Transverse colon (tissue), 4 donors: ENCODE data around the gene SLC17A8. TPM values are rescaled to one million over a fixed set of nuclear protein-coding genes. Genes with fewer than 3 reads are reported as not detected.

ENCODE experiments used
- DNase-seq: peaks from one replicate; pipeline ENCODE4 v3.0.0-alpha.2; 2019
- H3K27ac ChIP-seq, 4 donors: fragments of 200-600 bp; sonication (generic); 2 replicates each; pipeline ENCODE4 v1.5.1; 2016 to 2018; ENCODE audit warnings: inconsistent platforms in 4 of 4
- H3K27me3 ChIP-seq: fragments of 200-600 bp; sonication (generic); 2 replicates; pipeline ENCODE4 v1.5.1; 2017; ENCODE audit warnings: inconsistent platforms
- H3K36me3 ChIP-seq, 4 donors: fragments of 200-600 bp; sonication (generic); 2 replicates each; pipeline ENCODE4 v1.5.1; 2017 to 2019; ENCODE audit warnings: inconsistent platforms in 4 of 4
- H3K4me1 ChIP-seq, 4 donors: fragments of 200-600 bp; sonication (generic); 2 replicates each; pipeline ENCODE4 v1.5.1; 2017 to 2020; ENCODE audit warnings: inconsistent platforms in 4 of 4
- H3K4me3 ChIP-seq, 4 donors: fragments of 200-600 bp; sonication (generic); 1 replicate in 1 of 4; 2 replicates in 3 of 4; pipeline versions ENCODE4 v1.5.1 to v1.6.1; 2017 to 2019; ENCODE audit warnings: inconsistent platforms in 4 of 4
- H3K9me3 ChIP-seq, 2 donors: fragments of 200-600 bp; sonication (generic); 2 replicates each; pipeline ENCODE4 v1.5.1; 2017 to 2019; ENCODE audit warnings: inconsistent platforms in 2 of 2
- EP300 ChIP-seq: sonication (generic); formaldehyde crosslinking; IDR thresholded peaks from one replicate; pipeline ENCODE4 v1.6.1; 2017; ENCODE audit warnings: antibody characterized with exemption, low read depth
- POLR2A ChIP-seq: fragments of 450-650 bp; IDR thresholded peaks from one replicate; pipeline ENCODE4 v1.6.1; 2016; ENCODE audit warnings: antibody characterized with exemption, mild to moderate bottlenecking, moderate library complexity
- POLR2AphosphoS5 ChIP-seq, 3 donors: sonication (generic); formaldehyde crosslinking; IDR thresholded peaks; one replicate each; pipeline ENCODE4 v1.6.1; 2016; ENCODE audit warnings: antibody characterized with exemption in 3 of 3
- WGBS, 2 donors: methylation state at CpG; one replicate each; pipeline ENCODE4 v1.1.5; 2018; ENCODE audit warnings: low coverage in 1 of 2; 5-methylcytosine and 5-hydroxymethylcytosine counted together
- in situ Hi-C, 4 donors: fragments of 200-750 bp; cut with MboI; loops; one replicate each; pipeline versions ENCODE4 v1.15.0 to v1.15.1; 2017; ENCODE audit warnings: low sequenced_read_pairs in 3 of 4, low pct_ligation_motif_present in 1 of 4, low pct_unique_long_range_greater_than_20kb in 1 of 4
- intact Hi-C: fragments of 100-400 bp; cut with DNase I; formaldehyde crosslinking; loops from one replicate; pipeline ENCODE4 v1.15.1; 2023; ENCODE audit warnings: low total_unique reads
- total RNA-seq, 4 donors: library from RNA; depleted of rRNA; stranded (reverse); fragments of >200 nt; gene quantifications; one replicate each; pipeline ENCODE4 v1.1.0, GENCODE V29; 2016
- TF ChIP-seq, protein P1 (sequence below), 5 experiments: fragments of 200-600 bp in 3 of 5; fragments of 450-650 bp in 2 of 5; sonication (generic) in 3 of 5; IDR thresholded peaks; 1 replicate in 2 of 5; 2 replicates in 3 of 5; pipeline ENCODE4 v1.5.1; 2016 to 2017; ENCODE audit warnings: antibody characterized with exemption in 5 of 5, inconsistent platforms in 3 of 5, mild to moderate bottlenecking in 2 of 5, moderate library complexity in 1 of 5

Gene SLC17A8
- total RNA-seq, 4 donors from 2014 or later: 5.4 to 21.8 (median 7.5) TPM

DNA sequence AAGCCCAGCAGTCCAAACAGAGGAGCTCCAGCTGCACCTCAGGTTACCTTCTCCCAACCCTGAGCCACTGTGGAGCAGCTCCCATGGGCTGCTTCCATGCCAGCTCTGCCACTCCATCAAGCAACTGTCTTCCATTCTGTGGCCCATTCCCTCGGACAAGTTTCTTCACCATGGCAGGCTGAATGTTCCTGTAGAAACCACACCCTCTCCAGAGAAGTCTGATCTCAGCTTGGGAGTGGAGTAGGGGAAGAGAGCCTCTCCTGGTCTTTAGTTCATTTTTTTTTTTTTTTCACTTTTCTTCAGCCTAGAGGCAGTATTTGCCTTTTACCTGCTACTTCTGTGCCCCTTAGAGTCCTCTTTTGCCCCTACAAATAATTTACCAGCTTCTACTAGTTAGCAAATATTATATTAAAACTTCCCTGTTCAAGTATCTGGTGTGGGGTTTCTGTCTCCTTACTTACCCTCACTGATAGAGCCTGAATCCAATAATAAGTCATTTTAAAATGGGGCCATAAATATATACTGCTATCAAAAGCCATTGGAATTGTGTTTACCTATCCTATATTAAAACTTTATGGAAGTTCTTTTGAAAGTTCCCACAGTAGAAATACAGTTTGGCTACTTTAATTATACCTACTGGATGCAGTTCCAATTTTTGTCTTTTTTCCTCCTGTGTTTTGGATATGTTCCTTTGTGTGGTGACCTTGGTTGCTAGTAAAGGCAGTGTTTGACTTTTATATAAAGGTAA is 11.7 kb upstream of the SLC17A8 start:
- Histone ChIP-seq H3K27ac (peak overlapping the region in 3 of 4 donors; percentile 31 to 54 (median 35)), H3K9me3 (no peaks in the 10 kb centered on the region), H3K4me1 (peaks cover 0 to 14% (median 0%) of the 10 kb centered on the region in 4 donors), H3K36me3 (peaks cover 0 to 6% (median 0%) of the 10 kb centered on the region in 4 donors), H3K27me3 (no peaks in the 10 kb centered on the region), H3K4me3 (no peak overlapping the region)
- in situ Hi-C loops (no loop called here), intact Hi-C loops (no loop called here)
- 36% methylated on average over 1 of the region's 1 CpG; no CpG with 5 or more reads in 1 of the 2 donors for WGBS, 2 donors
- no peak for DNase-seq
- TF ChIP-seq EP300: no peak
- no peak for TF ChIP-seq POLR2A
- TF ChIP-seq POLR2AphosphoS5 (IDR thresholded peaks at IDR 0.05): no peak
- TF ChIP-seq, protein P1, sequence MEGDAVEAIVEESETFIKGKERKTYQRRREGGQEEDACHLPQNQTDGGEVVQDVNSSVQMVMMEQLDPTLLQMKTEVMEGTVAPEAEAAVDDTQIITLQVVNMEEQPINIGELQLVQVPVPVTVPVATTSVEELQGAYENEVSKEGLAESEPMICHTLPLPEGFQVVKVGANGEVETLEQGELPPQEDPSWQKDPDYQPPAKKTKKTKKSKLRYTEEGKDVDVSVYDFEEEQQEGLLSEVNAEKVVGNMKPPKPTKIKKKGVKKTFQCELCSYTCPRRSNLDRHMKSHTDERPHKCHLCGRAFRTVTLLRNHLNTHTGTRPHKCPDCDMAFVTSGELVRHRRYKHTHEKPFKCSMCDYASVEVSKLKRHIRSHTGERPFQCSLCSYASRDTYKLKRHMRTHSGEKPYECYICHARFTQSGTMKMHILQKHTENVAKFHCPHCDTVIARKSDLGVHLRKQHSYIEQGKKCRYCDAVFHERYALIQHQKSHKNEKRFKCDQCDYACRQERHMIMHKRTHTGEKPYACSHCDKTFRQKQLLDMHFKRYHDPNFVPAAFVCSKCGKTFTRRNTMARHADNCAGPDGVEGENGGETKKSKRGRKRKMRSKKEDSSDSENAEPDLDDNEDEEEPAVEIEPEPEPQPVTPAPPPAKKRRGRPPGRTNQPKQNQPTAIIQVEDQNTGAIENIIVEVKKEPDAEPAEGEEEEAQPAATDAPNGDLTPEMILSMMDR (IDR thresholded peaks at IDR 0.05): no peak

DNA sequence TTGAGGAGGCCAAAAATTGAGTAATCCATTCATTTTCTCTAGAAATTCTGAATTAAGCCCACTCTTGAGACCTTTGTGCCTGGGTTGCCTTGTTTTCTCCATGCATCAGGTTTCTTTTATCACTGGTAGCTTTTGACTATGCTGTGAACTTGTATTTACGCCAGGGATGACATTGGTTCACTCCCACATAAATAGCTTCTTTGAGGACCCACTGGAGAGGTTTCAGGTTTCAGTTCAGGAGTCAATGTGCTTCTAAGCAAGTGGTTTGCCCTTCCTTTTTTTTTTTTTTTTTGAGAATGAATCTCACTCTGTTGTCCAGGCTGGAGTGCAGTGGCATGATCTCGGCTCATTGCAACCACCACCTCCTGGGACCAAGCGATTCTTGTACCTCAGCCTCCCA is 10.2 kb upstream of the SLC17A8 start:
- peaks cover 0 to 9% (median 0%) of the 10 kb centered on the region in 4 donors for H3K4me1 ChIP-seq
- no peaks in the 10 kb centered on the region for H3K9me3 ChIP-seq
- no peaks in the 10 kb centered on the region for H3K27me3 ChIP-seq
- H3K27ac ChIP-seq: no peak overlapping the region
- peaks cover 0 to 5% (median 0%) of the 10 kb centered on the region in 4 donors for H3K36me3 ChIP-seq
- in situ Hi-C loops: no loop called here
- no peak for TF ChIP-seq EP300
- no peak for TF ChIP-seq POLR2A
- no peak for TF ChIP-seq POLR2AphosphoS5 (IDR thresholded peaks at IDR 0.05)
- TF ChIP-seq, protein P1 (IDR thresholded peaks at IDR 0.05): no peak
- no peak for DNase-seq
- intact Hi-C loops: no loop called here
- H3K4me3 ChIP-seq: no peak overlapping the region
- 85 to 96% methylated on average over 3 of the region's 3 CpGs for WGBS, 2 donors

DNA sequence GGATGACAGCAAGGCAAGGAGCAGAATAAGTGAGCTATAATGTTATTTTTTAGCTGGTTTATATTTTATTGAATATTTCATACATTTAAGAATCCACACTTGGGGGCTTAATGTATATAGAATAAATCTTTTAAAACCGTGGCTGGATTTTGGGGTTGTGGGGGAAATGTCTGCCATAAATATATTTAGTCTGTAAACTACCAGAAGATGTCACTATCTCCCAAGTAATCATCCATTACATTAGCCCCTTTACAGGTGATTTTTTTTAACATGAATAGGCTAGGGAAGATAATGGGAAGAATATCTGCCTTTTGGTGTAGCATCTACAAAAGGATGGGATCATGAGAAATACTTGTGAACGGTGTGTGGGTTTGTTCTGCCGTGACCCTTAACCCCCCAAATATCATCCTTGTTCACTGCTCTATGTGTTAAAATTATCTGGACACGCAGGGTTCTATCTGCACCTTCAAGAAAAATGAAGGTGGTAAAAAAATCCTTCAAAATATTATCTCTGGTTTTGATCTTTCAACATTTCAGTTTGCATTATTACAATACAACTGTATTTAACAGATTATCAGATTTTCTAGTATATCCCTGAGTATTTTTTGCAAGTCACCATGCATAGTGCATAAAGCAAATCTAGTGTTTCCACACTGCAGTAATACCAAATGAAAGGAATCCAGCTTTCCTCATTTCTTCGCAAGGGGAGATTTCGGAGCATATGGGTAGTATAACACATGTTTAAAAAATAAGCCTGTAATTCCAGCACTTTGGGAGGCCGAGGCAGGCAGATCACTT is 8.0 kb upstream of the SLC17A8 start:
- 76 to 78% methylated on average over 7 of the region's 7 CpGs for WGBS, 2 donors
- Histone ChIP-seq H3K27ac (no peak overlapping the region), H3K9me3 (no peaks in the 10 kb centered on the region), H3K4me1 (peaks cover 0 to 9% (median 0%) of the 10 kb centered on the region in 4 donors), H3K4me3 (no peak overlapping the region), H3K36me3 (no peaks in the 10 kb centered on the region), H3K27me3 (no peaks in the 10 kb centered on the region)
- TF ChIP-seq EP300: no peak
- TF ChIP-seq, protein P1 (IDR thresholded peaks at IDR 0.05): peak in 3 of 5 experiments; percentile 15 to 27 (median 26)
- in situ Hi-C loops (no loop called here), intact Hi-C loops (no loop called here)
- no peak for DNase-seq

DNA sequence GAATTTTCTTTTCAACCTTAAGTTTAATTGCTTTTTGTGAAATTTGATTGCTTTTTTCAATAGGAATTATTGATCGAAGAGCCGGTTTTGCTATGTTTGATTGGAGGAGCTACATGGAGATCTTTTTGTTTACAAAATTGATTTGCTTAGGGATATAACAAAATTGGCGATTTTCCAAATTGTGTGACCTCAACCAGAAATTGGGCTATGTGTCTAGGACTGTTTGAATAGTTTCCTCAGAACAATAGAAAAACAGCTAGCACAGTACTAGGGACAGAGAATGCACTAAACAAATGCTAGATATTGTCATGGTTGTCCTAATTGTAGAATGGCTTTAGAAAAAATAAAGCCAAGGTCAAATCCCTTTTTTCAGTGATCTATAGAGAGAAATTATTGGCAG is 2.4 kb downstream of the SLC17A8 start:
- intact Hi-C loops (no loop called here), in situ Hi-C loops (loop anchor here in 3 of 4 donors (25.0 kb wide), 1 partner anchor 378 kb away; no protein-coding TSS in a partner anchor)
- TF ChIP-seq POLR2A: no peak
- no peak for TF ChIP-seq POLR2AphosphoS5 (IDR thresholded peaks at IDR 0.05)
- no peak for TF ChIP-seq EP300
- TF ChIP-seq, protein P1 (IDR thresholded peaks at IDR 0.05): no peak
- Histone ChIP-seq H3K36me3 (no peaks in the 10 kb centered on the region), H3K4me3 (no peak overlapping the region), H3K27ac (no peak overlapping the region), H3K4me1 (peaks cover 0 to 7% (median 0%) of the 10 kb centered on the region in 4 donors), H3K9me3 (no peaks in the 10 kb centered on the region), H3K27me3 (no peaks in the 10 kb centered on the region)
- WGBS, 2 donors: 63 to 76% methylated on average over 3 of the region's 3 CpGs
- no peak for DNase-seq
